ENCODE results near the gene SAMD4A. TPM values are rescaled to one million over a fixed set of nuclear protein-coding genes. Genes with fewer than 3 reads are reported as not detected.

Gene SAMD4A
- total RNA-seq, 1 experiment from 2014 or later: 9.6 TPM

GRCh38 chr14:54803926-54804537 lies 237.1 kb downstream of the SAMD4A start:
- Mint-ChIP-seq H3K4me1 (peaks cover 22 to 23% of the 10 kb centered on the region in 2 experiments), H3K36me3 (ENCODE audit: insufficient read depth in 1 of 3, low read depth in 3 of 3) (no peaks in the 10 kb centered on the region), H3K27ac (peak overlapping the region in 1 of 3 experiments; percentile 73; a peak in 1 of 7 replicates), H3K4me3 (no peak overlapping the region), H3K27me3 (ENCODE audit: low read depth) (peaks cover 36% of the 10 kb centered on the region), H3K9me3 (peaks cover 0 to 4% of the 10 kb centered on the region in 2 experiments; a peak in 2 of 5 replicates)
- no peaks in the 10 kb centered on the region for H3K79me2 ChIP-seq (ENCODE audit: insufficient read depth, low read length)
- no peak for TF ChIP-seq CTCF (conservative IDR thresholded peaks at IDR 0.05)
- no peaks in the 10 kb centered on the region for H4K20me1 ChIP-seq (ENCODE audit: control insufficient read depth, insufficient read depth, insufficient read length)
- no peak overlapping the region for H4K8ac ChIP-seq (replicated peaks; ENCODE audit: insufficient read length, low read depth, low read length)
- H2BK5ac ChIP-seq (ENCODE audit: insufficient read length, low read length): no peak overlapping the region
- H3K18ac ChIP-seq (ENCODE audit: insufficient read length, low read depth, low read length): peak overlapping the region; percentile 11
- H4K5ac ChIP-seq (ENCODE audit: insufficient read length, low read depth, low read length): no peak overlapping the region
- H2BK12ac ChIP-seq (ENCODE audit: insufficient read length, low read depth, low read length): no peak overlapping the region
- no peak overlapping the region for H2BK15ac ChIP-seq (ENCODE audit: low read depth, low read length)
- peak; percentile 24 for DNase-seq
- no CpG with 5 or more reads among the region's 13 CpGs for WGBS (ENCODE audit: extremely low coverage, insufficient read length, low lambda C conversion rate)
- H3K27me3 ChIP-seq (ENCODE audit: insufficient read depth, low read length): no peaks in the 10 kb centered on the region
- 0 out of 2 replicates have a peak overlapping the region, but pooled peaks have one; percentile 54 for H3K14ac ChIP-seq (ENCODE audit: insufficient read depth, low read length)
- H3T11ph ChIP-seq (ENCODE audit: low read length): no peak overlapping the region
- no peaks in the 10 kb centered on the region for H3K79me1 ChIP-seq (ENCODE audit: insufficient read depth, low read depth, low read length, poor library complexity, severe bottlenecking)
- peaks cover 2% of the 10 kb centered on the region; the same call in 1 of the 2 replicates for H3K4me1 ChIP-seq (ENCODE audit: insufficient read depth, low read length)
- H3K4ac ChIP-seq (ENCODE audit: low read depth, low read length): no peak overlapping the region
- H3K23ac ChIP-seq (ENCODE audit: insufficient read length, low read depth, low read length): no peak overlapping the region
- H3K23me2 ChIP-seq (ENCODE audit: insufficient read length, low read depth, low read length, poor library complexity, severe bottlenecking): no peaks in the 10 kb centered on the region
- H2BK20ac ChIP-seq (ENCODE audit: low read depth, low read length, poor library complexity, severe bottlenecking): no peak overlapping the region
- H3K4me2 ChIP-seq (ENCODE audit: insufficient read depth, insufficient read length, low read length): no peak overlapping the region
- no peak overlapping the region for H2AK5ac ChIP-seq (ENCODE audit: insufficient read length, low read length)
- no peak overlapping the region for H2AFZ ChIP-seq (ENCODE audit: low read length)
- no peak overlapping the region for H3K27ac ChIP-seq (ENCODE audit: insufficient read length, low read depth, low read length)
- no peak overlapping the region for H3K56ac ChIP-seq (ENCODE audit: insufficient read length, low read depth, low read length)
- no peak overlapping the region for H4K91ac ChIP-seq (ENCODE audit: insufficient read length, low read depth, low read length)
- H3K9me3 ChIP-seq (ENCODE audit: control insufficient read depth, low read depth, low read length): no peaks in the 10 kb centered on the region
- no peak overlapping the region for H2BK120ac ChIP-seq (ENCODE audit: low read depth, low read length, poor library complexity, severe bottlenecking)
- no peak overlapping the region for H3K9ac ChIP-seq (ENCODE audit: extremely low read depth, insufficient read length, low read length)
